ENCODE data around the gene ZNF236.
"Not testable (repeated sequence)": the region's sequence is repeated elsewhere in the genome, so short reads cannot be mapped to it uniquely, and the experiment has no call there.

ZNF236 gene

DNA sequence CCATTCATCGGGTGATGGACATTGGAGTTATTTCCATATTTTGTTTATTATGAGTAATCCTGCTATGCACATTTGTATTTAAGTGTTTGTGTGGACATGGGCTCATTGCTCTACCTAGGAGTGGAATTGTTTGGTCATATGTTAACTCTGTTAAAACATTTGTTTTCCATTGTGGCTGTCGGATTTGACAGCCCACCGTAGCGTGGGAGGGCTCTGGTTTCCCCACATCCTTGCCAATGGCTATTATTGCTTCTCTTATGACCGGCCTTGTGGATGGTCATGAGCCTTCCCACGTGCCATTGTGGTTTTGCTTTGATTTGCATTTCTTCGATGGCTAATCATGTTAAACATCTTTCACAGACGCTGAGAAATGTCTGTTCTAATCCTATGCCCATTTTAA is 92.0 kb downstream of the ZNF236 start:
- no peak for DNase-seq

DNA sequence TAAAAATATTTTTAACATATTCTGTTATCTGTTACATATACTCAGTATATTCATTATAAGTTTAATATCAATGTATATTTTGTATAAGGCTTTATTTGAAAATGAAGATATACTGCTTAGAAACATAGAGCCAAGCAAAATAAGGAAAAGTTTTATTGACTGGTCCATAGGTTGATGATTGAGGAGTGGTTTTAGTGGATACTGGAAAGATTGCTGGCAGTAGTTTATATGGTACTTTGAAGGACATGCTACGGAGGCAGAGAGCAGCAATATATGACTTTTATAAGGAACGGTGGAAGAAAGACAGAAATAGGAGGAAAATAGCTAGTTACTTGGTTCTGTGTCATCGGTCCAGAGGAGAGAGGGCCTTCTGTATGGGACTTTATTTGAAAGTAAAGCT is 92.4 kb downstream of the ZNF236 start:
- no peak for DNase-seq

DNA sequence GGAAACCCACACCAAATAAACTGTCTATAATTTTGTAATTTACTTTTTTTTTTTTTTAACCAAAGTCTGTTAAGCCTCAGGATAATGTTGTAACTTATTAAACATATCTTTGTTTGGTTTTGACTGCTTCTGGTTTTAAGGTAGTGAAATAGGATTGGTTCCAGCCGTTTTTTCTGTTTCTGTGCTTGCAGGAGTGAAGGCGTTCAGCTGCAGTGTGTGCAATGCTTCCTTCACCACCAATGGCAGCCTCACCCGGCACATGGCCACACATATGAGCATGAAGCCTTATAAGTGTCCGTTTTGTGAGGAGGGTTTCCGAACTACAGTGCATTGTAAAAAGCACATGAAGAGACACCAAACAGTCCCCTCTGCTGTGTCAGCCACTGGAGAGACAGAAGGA is 93.1 kb downstream of the ZNF236 start:
- DNase-seq = no peak

DNA sequence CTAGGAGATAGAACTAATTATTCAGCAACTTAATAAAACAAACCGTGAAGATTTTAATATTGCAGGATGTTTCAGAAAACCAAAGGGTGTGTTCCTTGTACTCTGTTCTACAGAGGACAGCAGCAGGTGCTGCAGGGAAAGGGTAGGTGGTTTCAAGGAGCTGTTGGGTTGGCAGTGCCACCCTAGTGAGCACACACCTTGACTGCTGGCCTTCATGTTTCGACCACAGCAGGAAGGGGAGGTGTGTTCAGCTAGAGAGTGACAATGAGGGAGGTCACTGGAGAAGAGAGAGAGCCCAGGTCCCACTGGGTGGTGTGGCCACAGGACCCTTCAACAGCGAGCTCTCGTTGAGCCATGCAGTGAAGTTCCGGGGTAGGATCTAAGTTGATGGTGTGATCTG is 98.6 kb downstream of the ZNF236 start:
- DNase-seq = no peak

DNA sequence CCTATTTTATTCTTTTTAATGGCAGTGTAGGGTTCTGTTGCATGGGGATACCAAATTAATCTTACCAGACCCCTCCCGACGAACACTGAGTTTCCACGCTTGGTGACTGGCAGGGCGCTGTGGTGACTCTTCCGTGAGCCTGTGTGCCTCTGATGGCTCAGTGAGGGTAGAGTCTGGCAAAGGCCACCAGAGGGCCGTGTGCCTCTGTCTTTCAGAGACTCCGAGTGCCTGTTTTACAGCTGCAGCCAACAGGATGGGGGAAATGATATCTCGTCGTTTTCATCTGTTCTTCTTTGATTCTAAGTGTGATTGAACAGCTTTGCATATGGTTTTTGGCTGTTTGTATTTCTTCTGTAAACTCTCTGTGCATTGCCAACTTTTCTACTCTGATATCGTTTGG is 99.8 kb downstream of the ZNF236 start:
- DNase-seq = no peak

DNA sequence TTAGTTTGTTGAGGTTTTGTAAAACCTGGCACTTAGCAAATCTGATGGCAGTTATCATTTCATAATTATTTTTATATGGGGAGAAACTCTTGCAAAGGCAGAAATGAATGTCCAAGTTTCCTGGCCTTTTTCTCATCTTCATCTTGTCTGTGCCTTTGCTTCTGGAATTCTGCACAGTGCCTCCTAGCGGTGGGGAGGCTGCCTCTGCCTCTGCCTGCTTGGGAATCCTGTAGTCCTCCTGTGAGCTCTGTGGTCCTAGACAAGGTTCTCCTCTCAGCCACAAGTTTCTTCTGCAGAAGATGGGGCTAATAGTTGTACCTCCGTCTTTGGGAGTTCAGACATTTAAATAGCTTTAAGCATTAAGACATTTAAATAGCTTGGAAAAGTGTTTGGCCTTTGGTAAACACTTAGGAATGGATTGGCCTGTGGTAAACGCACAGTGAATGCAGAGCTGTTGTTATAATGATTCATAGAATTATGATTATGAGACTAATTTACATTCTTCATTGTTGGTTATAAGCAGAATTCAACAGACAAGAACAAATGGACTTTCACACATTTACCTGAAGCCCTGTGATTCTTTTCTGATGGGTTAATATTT is 101.2 kb downstream of the ZNF236 start:
- no peak for DNase-seq

DNA sequence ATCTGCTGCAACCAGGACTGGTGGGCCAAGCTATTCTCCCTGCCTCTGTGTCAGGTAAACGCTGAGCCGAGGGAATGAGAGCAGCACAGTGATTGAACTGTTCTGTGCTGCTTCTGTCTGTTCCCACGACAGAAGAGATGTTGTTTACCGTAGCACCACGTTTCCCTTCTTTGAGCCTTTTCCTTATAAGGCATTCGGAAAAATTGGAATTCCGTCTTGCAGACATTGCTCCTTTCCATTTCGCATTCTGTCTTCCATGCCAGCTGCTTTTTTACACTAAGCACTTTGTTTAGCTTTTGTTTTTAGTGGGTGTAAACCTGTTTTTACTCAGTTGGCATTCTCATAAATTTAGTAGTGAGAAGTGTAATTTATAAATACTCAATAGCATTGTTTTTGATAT is 103.1 kb downstream of the ZNF236 start:
- no peak for DNase-seq

DNA sequence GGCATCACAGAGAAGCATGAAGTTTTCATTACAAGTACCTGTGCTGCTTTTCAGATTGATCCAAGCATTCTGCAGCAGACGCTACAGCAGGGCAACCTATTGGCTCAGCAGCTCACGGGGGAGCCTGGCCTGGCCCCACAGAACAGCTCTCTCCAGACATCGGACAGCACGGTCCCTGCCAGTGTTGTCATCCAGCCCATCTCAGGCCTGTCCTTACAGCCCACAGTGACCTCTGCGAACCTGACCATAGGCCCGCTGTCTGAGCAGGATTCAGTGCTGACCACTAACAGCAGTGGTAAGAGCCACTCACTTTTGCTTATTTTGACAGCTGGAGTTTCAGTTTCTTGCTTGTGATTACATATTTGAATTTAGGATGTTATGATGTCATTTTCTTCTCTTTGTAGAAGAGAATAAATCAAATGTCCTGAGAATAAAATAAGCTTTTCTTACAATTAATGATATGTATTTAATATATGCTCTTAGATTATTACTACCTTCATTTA is 104.9 kb downstream of the ZNF236 start:
- DNase-seq = no peak

DNA sequence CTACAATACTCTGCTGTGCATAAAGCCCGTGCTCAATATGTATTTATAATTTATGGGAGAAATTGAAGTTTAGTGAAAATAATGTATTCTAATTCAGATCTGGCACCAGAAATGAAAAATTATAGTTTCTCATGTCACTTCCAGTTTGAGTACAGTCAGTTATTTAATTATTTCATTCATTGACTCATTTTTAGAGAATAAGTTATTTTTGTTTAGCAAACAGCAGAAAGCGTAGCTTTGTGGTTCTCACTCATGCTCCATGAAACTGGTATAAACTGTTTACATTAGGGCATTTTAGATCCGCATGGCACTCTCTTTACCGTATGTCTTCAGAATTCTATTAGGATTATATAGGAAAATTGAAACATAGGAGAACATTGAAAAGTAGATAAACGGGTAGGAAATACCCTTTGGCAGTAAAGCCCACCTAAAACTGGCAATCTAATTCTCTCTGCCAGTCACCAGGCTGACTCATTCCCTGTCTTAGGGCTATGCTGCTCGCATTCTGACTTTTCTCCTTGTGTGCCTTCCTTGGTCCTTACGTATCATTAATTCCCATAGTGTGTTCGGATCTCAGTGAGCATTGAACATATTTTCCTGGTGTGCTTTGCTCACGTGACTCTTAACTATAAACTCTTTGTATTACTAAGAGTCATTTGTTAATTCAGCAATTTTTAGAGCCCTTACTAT is 106.0 kb downstream of the ZNF236 start:
- no peak for DNase-seq

DNA sequence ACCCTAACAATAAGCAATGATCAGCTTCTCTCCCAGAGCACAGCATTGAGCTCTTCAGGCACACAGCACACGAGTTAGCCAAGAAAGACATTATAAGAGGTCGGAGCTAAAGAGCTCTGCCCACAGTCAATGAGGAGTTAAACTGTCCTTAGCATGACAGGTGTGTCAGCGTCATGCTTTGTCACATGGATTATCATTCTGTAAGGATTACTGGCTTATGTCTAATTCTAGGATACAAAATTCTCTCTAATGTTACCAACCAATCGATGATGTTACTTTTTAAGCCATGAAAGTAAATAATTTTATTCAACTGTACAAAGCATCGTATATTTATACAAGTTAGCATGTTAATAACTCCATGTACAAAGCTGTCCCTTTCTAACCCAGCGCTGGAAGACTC is 108.8 kb downstream of the ZNF236 start:
- no peak for DNase-seq

DNA sequence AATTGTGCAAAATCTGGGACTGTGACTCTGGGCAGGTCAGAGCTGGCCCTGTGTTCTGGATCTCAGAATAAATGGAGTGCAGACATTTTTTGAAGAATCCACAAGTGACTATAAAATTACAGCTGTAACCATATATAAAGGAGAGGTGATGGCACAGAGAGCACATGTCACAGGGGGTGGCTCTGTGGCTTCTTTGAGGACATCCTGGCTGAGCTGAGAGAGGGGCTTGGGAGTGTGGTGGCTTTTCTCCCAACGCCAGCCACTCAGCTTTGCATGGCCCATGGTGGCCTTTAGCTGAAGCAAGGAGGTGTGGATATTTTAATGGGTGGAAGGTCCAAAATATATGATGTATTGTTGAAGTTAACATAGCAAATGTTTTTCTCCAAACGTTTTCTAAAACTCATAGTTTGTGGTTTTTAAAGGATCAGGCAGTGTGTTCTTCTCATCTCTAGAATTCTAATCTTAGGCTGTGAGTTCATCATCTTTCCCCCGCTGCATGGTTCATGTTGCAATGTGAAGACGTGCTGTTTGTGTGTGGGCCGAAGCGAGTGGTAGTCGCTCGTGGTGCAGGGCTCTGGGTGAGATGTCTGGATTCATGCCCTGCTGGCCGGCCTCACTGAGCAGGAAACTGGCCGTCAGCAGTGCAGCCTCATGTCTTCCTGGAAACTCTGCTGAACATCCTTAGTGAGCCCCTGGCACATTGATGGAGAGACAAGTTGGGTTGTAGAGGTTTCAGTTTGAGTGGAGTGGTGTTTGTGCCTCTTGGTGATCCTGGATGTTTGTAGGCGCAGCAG is 109.9 kb downstream of the ZNF236 start:
- no peak for DNase-seq

DNA sequence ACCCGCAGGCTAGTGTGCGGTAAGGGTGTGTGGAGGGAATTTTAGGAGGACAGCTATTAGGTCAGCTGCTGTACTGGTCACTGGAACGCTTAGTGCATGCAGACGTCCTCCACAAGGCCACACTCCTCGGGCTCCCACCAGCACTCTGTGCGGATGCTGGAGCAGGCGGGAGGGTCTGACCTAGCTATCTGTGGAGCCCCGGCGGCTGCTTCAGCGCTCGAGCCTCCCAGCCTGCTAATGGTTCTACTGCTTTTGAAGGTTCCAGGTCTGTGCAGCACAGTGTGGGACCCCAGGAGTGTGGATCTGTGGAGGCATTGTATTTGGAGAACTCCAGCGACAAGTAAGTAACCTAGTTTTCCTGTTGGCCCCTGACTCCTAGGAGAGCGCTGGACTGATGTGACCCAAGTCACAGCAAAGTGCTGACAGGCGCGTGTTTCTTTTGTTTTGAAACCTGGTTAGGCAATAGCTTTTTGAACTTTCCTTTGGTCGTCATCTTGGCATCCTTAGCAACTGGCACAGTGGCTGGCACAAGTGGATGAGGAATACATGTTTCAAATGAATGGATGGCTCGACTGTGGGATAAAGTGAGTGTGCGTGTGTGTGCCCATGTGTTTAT is 113.5 kb downstream of the ZNF236 start:
- DNase-seq = no peak

DNA sequence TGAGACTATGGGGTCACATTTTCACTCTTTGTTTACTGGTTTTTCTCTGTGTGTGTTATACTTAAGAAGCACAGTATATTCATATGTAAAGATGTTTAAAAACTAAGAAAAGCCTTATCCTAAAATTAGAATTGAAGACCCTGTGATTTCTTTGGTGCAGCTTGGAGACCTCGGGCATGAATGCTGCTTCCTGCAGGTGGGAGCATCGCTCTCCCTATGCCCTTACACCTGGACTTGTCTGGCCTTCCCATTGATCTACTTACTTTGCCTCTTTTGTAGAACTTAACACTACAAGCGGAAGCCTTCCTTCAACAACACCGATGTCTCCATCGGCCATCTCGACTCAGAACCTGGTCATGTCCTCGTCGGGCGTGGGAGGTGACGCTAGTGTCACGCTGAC is 114.5 kb downstream of the ZNF236 start:
- DNase-seq = no peak

DNA sequence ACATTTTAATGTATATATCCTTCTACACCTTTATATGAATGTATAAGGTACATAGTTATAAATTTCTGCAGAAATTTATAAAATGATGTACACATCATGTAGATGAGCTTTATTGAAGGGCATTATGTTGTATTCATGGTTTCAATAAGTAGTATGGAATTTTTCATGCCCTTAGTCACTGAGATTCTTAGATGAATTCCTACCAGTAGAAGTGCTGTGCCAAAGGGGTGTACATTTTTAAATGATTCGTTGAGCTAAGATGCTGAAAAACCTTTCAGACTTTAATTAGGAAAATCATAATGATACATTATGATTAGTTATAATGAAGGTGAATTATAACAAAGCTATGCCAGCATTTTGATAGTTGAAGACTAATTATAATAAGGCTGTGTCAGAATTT is 115.2 kb downstream of the ZNF236 start:
- no peak for DNase-seq

DNA sequence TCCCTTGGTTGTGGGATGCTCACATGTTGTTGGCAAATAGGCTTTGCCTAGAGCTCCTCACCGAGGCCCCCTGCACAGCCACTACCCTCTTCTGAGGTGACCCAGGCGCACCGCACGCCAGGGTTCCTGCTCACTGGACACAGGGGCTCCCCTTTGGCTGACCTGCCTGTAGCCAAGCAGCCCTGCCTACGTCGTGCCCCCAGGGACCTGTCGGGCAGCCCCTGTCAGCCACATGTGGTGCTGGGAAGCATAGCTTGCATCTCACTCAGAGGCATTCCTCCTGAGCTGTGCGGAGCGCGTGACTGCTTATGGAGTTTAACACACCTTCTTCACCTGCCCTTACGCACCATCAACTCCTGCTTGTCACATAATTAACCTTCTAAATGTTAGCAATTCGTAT is 116.3 kb downstream of the ZNF236 start:
- no peak for DNase-seq

DNA sequence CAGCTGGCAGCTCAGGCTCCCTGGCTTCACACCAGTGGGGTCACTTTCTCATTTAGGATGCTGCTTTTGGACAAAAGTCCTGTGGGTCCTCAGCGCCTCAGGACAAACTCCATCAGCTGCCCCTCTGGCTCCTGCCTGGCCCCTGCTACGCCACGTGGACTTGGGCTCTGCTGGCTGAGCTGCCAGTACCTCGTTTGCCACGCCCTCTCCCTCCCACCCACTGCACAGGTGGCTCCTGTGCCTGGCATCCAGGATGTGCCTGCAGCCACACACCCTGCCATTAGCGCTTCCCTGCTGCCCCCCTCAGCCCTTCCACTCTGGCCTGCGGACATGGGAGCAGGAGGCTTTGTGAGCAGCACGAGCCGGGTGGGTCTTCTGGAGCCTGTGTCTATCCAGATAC is 118.9 kb downstream of the ZNF236 start:
- DNase-seq = no peak

DNA sequence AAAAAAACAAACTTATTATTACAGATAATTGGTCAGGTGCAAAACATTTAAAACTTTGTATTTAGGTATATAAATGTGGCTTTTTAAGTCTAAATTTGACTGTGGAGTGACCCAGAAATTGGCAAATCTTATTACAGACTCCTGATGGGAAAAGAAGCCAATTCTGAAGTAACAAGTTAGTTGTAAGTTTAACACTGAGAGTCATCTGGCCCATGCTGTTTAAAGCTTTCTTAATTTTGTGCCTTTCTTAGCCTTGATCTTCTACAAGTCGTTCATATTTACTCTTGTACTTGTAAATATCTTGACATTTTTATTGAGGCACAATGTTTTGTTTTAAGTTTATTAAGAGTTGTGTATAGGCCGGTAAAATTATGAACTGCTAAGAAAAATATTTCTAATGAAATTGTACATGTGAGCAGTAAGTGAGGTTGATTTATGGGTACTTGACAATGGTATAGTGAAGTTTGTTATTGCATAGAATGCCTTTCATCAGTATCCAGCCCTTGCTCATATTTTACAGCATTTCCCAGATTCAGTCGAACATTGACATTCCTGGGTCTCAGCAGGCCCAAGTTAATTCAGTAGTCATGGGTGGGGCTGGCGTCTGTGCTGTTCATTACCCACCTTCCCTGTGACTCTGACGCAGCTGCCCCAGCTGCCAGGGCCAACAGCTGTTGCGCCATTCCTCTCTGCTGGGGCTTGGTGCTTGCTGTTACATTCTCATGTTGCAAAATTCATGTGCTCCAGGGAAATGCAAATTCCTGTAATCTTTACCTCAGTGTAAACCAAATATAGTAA is 121.4 kb downstream of the ZNF236 start:
- DNase-seq = no peak

DNA sequence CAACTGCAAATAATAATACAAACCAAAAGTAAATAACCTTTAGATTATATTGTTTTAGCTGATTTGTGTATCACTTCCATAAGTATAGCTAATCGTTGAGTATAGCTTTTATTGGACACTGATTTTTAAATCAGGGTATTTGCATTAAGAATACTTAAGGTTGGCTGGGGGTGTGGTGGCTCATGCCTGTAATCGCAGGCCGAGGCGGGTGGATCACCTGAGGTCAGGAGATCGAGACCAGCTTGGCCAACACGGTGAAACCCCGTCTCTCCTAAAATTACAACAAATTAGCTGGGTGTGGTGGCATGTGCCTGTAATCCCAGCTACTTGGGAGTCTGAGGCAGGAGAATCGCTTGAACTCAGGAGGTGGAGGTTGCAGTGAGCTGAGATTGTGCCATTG is 122.0 kb downstream of the ZNF236 start:
- not testable (repeated sequence) for DNase-seq

DNA sequence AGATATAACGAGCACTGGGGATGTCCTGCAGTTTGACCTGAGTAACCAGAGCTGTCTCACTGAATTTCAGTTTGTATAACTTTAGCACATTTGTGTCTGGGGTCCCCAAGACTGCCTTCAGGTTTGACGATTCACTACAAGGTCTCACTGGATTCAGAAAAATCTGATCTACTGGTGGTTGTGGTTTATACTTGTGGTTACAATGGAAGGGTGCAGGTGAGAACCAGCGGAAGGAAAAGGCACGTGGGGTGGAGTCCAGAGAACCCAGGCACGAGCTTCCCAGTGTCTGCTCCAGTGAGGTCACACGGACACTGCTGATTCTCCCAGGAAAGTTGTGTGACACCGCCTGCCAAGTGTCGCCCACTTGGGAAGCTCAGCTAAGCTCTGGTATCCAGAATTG is 126.0 kb downstream of the ZNF236 start:
- no peak for DNase-seq

DNA sequence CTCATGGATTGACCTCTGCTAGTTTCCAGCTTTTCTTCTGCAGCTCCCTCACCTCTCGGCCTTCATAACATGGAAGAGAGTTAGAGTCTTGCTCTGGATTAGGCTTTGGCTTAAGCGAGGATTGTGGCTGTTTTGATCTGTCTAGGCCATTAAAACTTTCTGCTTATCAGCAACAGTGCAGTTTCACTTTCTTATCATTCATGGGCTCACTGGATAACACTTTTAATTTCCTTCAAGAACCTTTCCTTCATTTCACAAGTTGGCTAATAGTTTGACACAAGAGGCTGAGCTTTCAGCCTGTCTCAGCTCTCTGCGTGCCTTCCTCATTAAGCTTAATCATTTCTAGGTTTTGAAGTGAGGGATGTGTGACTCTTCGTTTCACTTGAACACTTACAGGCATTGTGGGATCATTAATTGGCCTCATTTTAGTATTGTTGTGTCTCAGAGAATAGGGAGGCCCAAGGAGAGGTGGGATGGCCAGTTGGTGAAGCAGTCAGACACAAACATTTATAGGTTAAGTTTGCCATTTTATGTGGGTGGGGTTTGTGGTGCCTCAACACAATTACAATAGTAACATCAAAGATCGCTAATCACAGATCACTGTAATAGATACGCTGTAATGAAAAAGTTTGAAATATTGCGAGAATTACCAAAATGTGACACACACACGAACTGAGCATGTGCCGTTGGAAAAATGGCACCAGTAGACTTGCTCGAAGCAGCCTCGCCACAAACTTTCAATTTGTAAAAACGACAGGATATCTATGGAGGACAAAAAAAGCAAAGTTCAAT is 129.3 kb downstream of the ZNF236 start:
- DNase-seq = no peak

DNA sequence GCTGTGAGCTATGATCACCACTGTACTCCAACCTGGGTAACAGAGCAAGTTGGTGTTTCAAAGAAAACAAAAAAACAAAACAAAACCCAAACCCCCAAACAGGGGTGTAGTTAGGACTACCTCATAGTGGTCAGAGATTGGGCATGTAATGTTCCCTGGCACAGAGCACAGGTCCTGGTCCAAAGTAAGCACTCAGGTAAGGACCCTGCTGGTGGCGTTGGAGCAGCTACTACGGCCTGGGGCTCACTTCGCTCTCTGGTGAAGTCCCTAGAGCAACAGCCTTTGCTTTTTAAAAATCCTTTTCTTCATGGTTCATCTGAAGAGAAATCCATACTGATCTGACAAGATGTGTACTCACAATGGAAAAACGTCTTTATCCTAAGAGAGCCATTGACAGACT is 130.4 kb downstream of the ZNF236 start:
- no peak for DNase-seq

DNA sequence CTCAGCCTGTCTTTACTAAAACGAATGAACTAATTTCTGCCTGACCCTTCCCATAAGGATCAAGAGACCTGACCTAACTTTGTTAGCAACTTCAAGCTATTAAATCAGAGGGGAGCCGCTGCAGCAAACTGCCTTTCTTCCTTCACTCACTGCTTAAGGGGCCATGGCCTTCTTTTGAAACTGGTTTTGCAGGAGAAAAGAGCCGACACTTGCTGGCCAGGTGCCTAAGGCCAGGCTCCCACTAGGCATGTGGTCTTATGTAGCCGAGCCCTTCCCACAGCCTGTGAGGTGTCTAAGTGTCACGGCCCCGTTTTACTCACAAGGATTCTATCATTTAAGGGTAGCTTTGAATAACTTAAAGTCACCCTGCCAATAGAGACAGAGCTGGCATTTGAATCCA is 130.8 kb downstream of the ZNF236 start:
- DNase-seq = peak; percentile 32
